ENCODE results near the gene FDXR. TPM values are rescaled to one million over a fixed set of nuclear protein-coding genes. Genes with fewer than 3 reads are reported as not detected.

Gene FDXR
- polyA plus RNA-seq, 1 donor, result 6.3 TPM

DNA sequence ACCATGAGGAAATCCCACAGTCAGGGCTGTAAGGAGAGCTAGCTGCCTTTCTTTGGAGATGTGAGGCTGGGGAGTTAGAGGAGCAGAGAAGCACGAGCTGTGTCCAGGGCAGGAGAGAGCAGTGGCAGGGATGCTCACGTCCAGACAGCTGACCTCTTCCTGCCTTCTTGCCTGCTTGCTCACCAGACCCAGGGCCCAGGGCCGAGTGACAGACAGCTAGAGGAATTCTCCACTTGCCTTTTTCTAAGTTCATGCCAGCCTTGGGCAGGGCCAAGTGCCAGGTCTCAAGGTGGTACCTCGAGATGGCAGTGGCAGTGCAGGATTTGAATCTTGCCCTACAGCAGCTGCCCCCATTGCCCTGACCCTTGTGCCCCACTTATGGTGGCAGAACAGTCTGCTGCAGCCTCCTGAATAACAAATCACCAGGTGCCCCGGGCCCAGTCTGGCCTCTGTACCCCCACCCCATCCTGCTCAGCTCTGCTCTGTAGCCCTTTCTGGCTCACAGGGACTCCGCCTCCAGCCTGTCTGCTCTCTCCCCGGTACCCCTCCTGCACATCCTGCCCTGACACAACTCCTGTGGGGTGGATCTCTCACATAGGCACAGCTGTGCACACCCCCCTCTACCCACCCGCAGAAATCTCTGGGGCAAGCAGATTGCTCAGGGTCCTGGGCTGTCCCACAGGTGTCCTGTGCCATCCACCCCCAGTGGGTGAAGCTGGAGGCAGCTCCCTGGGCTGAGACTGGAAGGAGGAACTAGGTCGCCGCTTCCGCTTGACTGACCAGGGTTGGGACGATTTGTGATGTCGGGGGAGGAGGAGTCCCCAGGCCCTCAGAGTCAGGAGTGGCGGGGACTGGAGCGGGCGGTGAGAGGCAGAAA is 39.1 kb downstream of the FDXR start:
- Histone ChIP-seq H3K36me3 (ENCODE audit: control insufficient read depth, insufficient read depth, low read length) (peaks cover 14% of the 10 kb centered on the region), H3K4me3 (ENCODE audit: low read length) (no peak overlapping the region), H3K27me3 (ENCODE audit: control insufficient read depth, insufficient read depth, low read length) (no peaks in the 10 kb centered on the region), H3K27ac (ENCODE audit: low read length) (no peak overlapping the region), H3K4me1 (ENCODE audit: control insufficient read depth, insufficient read depth, low read length) (peaks cover 10% of the 10 kb centered on the region), H3K9me3 (ENCODE audit: control insufficient read depth, low read depth, low read length) (no peaks in the 10 kb centered on the region)
- no peak for DNase-seq
- no CpG with 5 or more reads among the region's 16 CpGs for WGBS (ENCODE audit: insufficient coverage, low lambda C conversion rate)

DNA sequence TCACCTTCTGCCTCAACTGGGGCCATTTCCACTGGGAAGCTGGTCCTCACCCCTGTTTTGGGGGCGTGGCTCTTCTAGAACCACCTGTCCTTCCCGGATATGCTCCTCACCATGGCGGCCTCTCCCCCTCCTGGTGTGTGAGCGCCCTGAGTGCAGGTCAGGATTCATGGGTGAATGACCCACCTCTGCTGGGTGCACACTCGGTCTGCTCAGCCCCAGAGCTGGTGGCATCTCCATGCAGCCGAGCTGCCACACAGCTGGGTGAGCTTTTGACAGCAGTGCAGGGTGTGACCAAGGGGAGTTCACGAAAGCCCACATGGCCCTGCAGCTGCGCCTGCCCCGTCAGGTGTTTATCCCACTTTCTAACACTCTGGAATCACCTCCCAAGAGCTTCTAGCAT is 40.4 kb downstream of the FDXR start:
- DNase-seq, result peak in 1 of 2 donors; percentile 11
- H3K27ac ChIP-seq (ENCODE audit: low read length), result no peak overlapping the region
- no peaks in the 10 kb centered on the region for H3K27me3 ChIP-seq (ENCODE audit: control insufficient read depth, insufficient read depth, low read length)
- no peak overlapping the region for H3K4me3 ChIP-seq (ENCODE audit: low read length)
- H3K36me3 ChIP-seq (ENCODE audit: control insufficient read depth, insufficient read depth, low read length), result peaks cover 9% of the 10 kb centered on the region
- H3K9me3 ChIP-seq (ENCODE audit: control insufficient read depth, low read depth, low read length), result no peaks in the 10 kb centered on the region
- peaks cover 10% of the 10 kb centered on the region for H3K4me1 ChIP-seq (ENCODE audit: control insufficient read depth, insufficient read depth, low read length)
- WGBS (ENCODE audit: insufficient coverage, low lambda C conversion rate), result no CpG with 5 or more reads among the region's 9 CpGs

DNA sequence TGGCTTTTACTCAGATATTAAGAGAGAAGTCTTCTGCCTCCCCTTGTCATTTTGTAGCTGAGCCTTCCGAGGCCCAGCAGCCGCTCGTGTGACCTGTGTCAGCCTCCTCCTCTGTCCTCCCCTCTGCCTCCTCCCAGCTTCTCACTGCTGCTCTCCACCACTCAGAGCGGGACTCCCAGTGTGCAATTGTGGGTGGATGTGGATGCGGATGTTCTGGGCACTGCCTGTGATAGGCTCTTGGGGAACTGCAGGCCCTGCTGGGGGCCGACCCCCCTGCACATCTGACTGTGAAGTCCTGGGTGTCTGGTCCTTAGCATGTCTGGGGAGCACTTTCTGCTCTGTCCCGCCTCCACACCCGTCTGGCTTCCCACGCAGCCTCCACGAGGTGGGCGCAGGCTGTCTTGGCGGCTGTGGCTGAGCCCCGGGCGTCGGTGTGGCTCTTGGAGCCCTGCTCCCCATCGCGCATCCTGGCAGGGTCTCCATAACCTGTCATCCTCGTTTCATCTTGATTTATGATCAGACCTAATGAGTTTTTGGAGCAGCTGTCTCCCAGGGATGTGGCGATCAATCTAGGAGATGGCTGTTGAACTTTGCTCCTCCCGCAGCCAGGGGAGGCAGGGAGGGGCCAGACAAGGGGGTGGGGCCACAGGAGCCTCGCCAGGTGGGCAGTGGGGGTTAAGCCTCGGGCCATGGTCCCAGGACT is 41.2 kb downstream of the FDXR start:
- Histone ChIP-seq H3K9me3 (ENCODE audit: control insufficient read depth, low read depth, low read length) (no peaks in the 10 kb centered on the region), H3K4me1 (ENCODE audit: control insufficient read depth, insufficient read depth, low read length) (peaks cover 10% of the 10 kb centered on the region), H3K4me3 (ENCODE audit: low read length) (no peak overlapping the region), H3K36me3 (ENCODE audit: control insufficient read depth, insufficient read depth, low read length) (peaks cover 7% of the 10 kb centered on the region), H3K27me3 (ENCODE audit: control insufficient read depth, insufficient read depth, low read length) (no peaks in the 10 kb centered on the region), H3K27ac (ENCODE audit: low read length) (no peak overlapping the region)
- WGBS (ENCODE audit: insufficient coverage, low lambda C conversion rate), result 13% methylated on average over 6 of the region's 22 CpGs
- DNase-seq, result peak in 1 of 2 donors; percentile 42

DNA sequence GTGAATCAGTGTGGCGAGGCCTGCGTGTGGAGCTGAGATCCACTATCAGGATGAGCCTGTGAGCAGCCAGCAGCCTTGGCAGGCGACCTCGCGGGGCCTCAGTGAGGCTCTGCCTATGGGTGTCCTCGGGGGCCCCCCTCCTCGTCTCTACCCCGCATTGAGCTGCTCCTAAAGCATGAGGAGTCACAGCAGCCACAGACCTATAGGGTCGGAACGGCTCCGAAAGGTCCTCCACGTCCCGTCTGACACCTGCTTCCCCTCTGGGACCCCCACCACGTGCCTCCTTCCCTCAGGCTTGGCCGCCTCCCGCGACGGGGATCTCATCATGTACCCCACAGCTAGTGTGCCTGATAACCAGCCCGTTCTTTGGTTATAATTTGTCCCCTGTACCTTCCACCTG is 41.9 kb downstream of the FDXR start:
- Histone ChIP-seq H3K4me1 (ENCODE audit: control insufficient read depth, insufficient read depth, low read length) (peaks cover 10% of the 10 kb centered on the region), H3K27me3 (ENCODE audit: control insufficient read depth, insufficient read depth, low read length) (no peaks in the 10 kb centered on the region), H3K27ac (ENCODE audit: low read length) (no peak overlapping the region), H3K4me3 (ENCODE audit: low read length) (no peak overlapping the region), H3K36me3 (ENCODE audit: control insufficient read depth, insufficient read depth, low read length) (peaks cover 3% of the 10 kb centered on the region), H3K9me3 (ENCODE audit: control insufficient read depth, low read depth, low read length) (no peaks in the 10 kb centered on the region)
- no CpG with 5 or more reads among the region's 19 CpGs for WGBS (ENCODE audit: insufficient coverage, low lambda C conversion rate)
- no peak for DNase-seq

DNA sequence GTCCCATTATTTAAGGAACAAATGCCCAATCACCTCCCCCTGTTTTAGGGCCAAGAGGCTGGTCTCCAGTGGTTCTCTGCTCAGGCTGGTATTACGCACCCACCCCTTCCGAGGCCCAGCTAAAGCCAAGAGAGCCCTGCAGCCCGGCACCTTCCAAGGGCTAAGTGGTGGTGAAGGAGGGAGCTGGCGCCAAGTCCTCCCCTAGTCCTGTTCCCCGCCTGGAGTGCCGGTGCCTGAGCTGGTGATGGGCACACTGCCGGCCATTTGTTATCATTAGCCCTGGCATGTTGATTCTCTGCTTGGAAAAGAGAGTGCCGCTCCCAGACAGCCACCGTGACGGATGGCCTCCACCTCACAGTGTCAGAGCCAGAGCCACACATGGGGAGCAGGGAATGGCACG is 45.0 kb downstream of the FDXR start:
- Histone ChIP-seq H3K4me1 (ENCODE audit: control insufficient read depth, insufficient read depth, low read length) (peaks cover 10% of the 10 kb centered on the region), H3K27ac (ENCODE audit: low read length) (no peak overlapping the region), H3K9me3 (ENCODE audit: control insufficient read depth, low read depth, low read length) (no peaks in the 10 kb centered on the region), H3K36me3 (ENCODE audit: control insufficient read depth, insufficient read depth, low read length) (peaks cover 3% of the 10 kb centered on the region), H3K4me3 (ENCODE audit: low read length) (no peak overlapping the region), H3K27me3 (ENCODE audit: control insufficient read depth, insufficient read depth, low read length) (no peaks in the 10 kb centered on the region)
- WGBS (ENCODE audit: insufficient coverage, low lambda C conversion rate), result no CpG with 5 or more reads among the region's 11 CpGs
- no peak for DNase-seq

DNA sequence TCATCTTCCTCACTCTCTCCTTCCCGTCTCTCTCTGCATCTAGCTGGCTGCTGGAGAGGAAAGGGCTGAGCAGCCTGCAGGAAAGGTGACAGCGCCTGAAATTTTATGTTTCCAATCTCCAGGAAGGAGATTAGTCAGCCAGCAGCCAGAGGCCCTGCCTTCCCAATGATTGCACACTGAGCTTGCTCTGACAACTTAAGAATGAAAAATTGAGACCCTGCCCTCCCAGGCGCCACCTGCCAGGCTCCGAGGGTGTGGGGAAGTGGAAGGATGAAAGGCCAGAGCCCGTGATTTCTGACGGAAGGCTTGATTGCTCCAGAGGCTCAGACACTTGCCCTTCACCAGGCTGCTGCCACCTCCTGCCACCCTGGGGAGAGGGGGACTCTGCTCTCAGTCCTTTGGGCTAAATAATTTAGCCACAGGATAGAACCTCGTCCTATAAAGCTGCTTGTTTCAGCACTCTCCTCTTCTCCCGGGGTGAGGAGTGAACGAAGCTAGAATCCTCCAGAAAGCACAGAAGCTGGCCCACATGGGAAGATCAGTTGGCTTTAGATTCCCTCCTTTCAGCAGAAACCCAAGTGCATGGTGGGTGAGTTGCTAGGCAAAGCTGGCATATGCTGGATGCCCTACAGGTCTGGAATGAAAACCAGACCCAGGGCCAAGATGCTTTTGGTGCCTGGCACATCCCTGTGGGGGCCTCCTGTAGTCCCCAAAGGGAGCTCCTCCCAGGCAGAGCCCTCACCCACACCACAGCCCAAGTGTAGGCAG is 46.7 kb downstream of the FDXR start:
- no peak overlapping the region for H3K4me3 ChIP-seq (ENCODE audit: low read length)
- no peak for DNase-seq
- peaks cover 2% of the 10 kb centered on the region for H3K4me1 ChIP-seq (ENCODE audit: control insufficient read depth, insufficient read depth, low read length)
- no peaks in the 10 kb centered on the region for H3K27me3 ChIP-seq (ENCODE audit: control insufficient read depth, insufficient read depth, low read length)
- WGBS (ENCODE audit: insufficient coverage, low lambda C conversion rate), result no CpG with 5 or more reads among the region's 9 CpGs
- no peaks in the 10 kb centered on the region for H3K9me3 ChIP-seq (ENCODE audit: control insufficient read depth, low read depth, low read length)
- H3K36me3 ChIP-seq (ENCODE audit: control insufficient read depth, insufficient read depth, low read length), result peaks cover 3% of the 10 kb centered on the region
- H3K27ac ChIP-seq (ENCODE audit: low read length), result no peak overlapping the region

DNA sequence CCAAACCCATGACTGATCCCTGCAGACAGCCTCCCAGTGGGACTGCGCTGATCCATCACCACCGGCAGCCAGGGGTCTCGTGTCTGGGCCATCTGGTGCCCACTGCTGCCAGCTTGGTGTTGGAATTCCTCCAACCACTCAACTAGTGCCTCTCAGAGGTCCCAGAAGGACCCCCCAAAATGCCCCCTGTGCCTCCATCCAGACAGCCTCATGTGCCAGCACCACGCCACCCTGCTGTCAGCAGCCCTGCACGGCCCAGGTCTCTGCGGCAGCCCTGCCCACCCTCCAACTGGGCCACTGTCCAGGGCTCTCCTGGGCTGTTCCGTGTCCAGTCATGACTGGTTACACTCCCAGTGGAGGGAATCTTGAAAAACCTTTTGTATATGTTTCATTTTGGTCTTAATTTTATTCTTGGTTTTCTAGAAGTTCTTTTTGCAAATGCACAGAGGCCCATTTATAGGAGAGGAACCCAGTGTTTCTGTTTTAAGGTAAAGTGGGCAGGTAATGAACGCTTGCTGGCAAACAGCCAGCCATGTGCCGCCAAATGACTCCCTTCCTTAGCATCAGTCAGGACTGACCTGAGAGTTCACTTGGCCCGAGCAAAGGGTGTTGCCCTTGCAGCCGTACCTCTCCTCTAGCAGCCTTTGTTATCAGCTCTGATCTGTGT is 47.7 kb downstream of the FDXR start:
- Histone ChIP-seq H3K4me1 (ENCODE audit: control insufficient read depth, insufficient read depth, low read length) (no peaks in the 10 kb centered on the region), H3K36me3 (ENCODE audit: control insufficient read depth, insufficient read depth, low read length) (peaks cover 3% of the 10 kb centered on the region), H3K27me3 (ENCODE audit: control insufficient read depth, insufficient read depth, low read length) (no peaks in the 10 kb centered on the region), H3K27ac (ENCODE audit: low read length) (no peak overlapping the region), H3K4me3 (ENCODE audit: low read length) (no peak overlapping the region), H3K9me3 (ENCODE audit: control insufficient read depth, low read depth, low read length) (no peaks in the 10 kb centered on the region)
- DNase-seq, result no peak
- no CpG with 5 or more reads among the region's 11 CpGs for WGBS (ENCODE audit: insufficient coverage, low lambda C conversion rate)

DNA sequence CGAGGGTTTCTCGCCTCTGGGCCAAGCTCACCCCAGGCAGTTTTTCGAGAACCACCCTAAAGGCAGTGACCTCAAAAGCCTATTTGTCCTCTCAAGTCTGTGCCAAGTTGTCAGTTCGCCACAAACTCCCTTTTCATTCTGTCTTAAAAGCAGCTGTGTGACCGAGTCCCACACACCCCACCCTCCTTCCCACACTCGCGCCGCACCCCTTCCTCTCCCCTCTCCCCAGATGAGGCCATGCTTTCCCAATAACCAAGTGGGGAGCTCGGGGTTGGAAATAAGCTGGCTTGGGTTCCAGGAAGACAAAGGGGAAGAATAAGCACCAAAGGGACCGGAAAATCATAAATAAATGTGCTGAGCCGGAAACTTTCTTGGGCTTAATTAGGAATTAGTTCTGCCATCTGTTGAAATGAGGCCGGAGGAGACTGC is 49.8 kb downstream of the FDXR start:
- WGBS (ENCODE audit: insufficient coverage, low lambda C conversion rate), result 100% methylated on average over 1 of the region's 12 CpGs
- no peaks in the 10 kb centered on the region for H3K4me1 ChIP-seq (ENCODE audit: control insufficient read depth, insufficient read depth, low read length)
- no peak for DNase-seq
- H3K27ac ChIP-seq (ENCODE audit: low read length), result no peak overlapping the region
- no peak overlapping the region for H3K4me3 ChIP-seq (ENCODE audit: low read length)
- no peaks in the 10 kb centered on the region for H3K27me3 ChIP-seq (ENCODE audit: control insufficient read depth, insufficient read depth, low read length)
- no peaks in the 10 kb centered on the region for H3K9me3 ChIP-seq (ENCODE audit: control insufficient read depth, low read depth, low read length)
- H3K36me3 ChIP-seq (ENCODE audit: control insufficient read depth, insufficient read depth, low read length), result peaks cover 3% of the 10 kb centered on the region

DNA sequence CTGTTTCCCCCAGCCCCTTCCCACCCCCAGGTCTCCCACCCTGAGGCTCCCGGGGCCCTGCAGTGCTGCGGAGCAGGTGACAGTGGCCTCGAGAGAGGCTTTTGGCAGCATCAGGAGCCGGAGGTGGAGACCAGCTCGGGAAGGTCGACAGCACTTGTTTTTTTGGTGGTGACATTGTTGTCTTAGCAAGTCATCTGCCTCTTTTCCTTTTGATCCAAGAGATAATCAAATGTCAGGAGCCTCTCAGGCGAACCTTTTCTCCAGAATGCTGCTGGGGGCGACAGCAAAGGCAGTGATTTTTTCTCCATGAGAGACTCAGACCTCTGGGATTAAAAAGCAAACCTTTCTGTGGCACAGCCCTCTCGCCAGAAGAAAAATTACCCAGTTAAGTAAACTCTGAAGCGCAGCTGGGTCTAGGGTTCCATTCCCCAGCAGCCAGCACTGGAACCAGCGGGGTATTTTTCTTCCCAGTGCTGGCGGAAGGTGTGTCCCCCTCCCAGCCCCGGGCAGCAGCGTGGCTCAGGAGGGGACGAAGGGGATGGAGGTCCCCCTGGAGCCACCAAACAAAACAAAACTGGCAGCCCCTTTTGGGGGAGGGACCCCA is 50.4 kb downstream of the FDXR start:
- 90% methylated on average over 2 of the region's 15 CpGs for WGBS (ENCODE audit: insufficient coverage, low lambda C conversion rate)
- Histone ChIP-seq H3K4me3 (ENCODE audit: low read length) (no peak overlapping the region), H3K36me3 (ENCODE audit: control insufficient read depth, insufficient read depth, low read length) (peaks cover 3% of the 10 kb centered on the region), H3K9me3 (ENCODE audit: control insufficient read depth, low read depth, low read length) (no peaks in the 10 kb centered on the region), H3K4me1 (ENCODE audit: control insufficient read depth, insufficient read depth, low read length) (no peaks in the 10 kb centered on the region), H3K27me3 (ENCODE audit: control insufficient read depth, insufficient read depth, low read length) (no peaks in the 10 kb centered on the region), H3K27ac (ENCODE audit: low read length) (no peak overlapping the region)
- DNase-seq, result no peak

Data from large intestine (tissue), 3 donors.